ENCODE data around the gene ZNF493.

The ZNF493 gene

DNA sequence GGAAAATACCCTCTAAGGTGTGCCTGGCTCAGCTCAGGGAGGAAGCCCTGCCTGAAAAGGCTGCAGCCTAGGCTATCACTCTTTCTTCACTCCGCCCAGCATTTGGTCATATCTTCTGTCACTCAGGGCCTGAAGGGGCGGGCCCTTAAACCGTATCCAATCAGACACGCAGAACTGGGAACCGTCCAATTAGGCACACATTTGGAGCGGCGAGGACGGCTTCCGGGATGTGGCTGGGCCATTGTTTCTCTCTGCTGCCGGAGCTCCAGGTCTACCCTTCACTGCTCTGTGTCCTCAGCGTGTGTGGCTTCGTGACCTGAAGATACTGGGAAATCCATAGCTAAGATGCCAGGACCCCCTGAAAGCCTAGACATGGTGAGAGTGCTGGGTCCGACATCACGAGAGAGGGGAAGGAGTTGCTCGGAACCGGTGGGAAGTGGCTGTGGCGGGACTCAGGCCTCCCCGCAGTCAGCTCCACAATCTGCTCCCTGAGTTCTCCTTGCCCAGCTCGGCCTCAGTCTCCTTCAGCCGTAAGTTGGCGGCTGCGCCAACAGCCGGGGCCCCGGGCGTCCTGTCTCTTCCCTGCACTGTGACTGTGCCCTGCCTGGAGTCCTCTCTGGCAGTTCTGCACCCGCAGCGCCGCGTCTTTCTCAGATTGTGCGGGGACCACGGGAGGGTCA lies at the start of gene ZNF493:
TSS of gene ZNF493 (plus strand) at position 241 of the 680 bp plus-strand sequence. CDS start at position 346, 105 bp downstream.
- DNase-seq (ENCODE audit: low spot score), result peak; percentile 97

DNA sequence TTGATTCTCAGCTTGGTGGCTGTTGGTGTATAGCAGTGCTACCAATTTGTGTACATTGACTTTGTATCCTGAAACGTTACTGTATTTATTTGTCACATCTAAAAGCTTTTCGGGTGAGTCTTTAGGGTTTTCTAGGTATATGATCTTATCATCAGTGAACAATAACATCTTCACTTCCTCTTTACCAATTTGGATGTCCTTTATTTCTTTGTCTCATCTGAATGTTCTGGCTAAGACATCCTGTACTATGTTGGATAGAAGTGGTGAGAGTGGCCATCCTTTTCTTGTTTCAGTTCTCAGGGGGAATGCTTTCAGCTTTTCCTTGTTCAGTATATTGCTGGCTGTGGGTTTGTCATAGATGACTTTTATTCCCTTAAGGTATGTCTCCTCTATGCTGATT lies 44.1 kb upstream of the ZNF493 start:
- DNase-seq (ENCODE audit: low spot score), result no peak

- peak; percentile 96 for DNase-seq (ENCODE audit: low spot score)
Measured at GRCh38 chr19:21358768-21359451, 38.0 kb upstream of the ZNF493 start, which contains the start of gene ZNF738. Gene ZNF738 (plus strand): TSS chr19:21359000. CDS start chr19:21359141, 141 bp downstream.

DNA sequence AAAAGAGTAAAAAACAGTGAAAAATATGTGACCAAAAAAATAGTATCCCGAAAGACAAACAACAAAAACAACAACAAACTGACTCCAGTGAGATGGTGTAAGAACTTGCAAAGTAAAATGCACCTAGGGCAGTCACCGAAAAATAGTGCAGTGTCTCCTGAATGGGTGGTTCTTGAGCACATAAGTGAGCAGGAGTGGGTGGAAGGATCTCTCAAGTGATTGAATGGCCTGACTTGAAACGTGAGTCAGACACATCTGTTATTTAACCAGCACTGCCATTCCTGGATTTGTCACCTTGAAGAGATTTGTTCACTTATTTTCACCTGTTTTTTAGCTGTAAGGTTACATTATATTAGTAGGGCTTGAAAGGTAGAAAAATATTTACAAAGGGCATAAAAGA lies 34.6 kb upstream of the ZNF493 start:
- no peak for DNase-seq (ENCODE audit: low spot score)

GRCh38 chr19:21383980-21384582 lies 12.9 kb upstream of the ZNF493 start:
- no peak for DNase-seq (ENCODE audit: low spot score)

DNA sequence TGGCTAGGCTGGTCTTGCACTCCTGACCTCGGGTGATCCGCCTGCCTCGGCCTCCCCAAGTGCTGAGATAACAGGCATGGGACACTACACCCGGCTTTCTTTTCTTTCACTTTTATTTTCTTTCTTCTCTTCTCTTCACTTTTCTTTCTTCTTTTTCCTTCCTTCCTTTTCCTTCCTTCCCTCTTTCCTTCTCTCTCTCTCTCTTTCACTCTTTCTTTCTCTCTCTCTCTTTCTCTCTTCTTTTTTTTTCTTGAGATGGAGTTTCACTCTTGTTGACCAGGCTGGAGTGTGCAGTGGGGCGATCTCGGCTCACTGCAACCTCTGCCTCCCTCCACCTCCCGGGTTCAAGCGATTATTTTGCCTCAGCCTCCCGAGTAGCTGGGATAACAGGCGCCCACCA lies 812 bp upstream of the ZNF493 start:
- DNase-seq (ENCODE audit: low spot score), result no peak

DNA sequence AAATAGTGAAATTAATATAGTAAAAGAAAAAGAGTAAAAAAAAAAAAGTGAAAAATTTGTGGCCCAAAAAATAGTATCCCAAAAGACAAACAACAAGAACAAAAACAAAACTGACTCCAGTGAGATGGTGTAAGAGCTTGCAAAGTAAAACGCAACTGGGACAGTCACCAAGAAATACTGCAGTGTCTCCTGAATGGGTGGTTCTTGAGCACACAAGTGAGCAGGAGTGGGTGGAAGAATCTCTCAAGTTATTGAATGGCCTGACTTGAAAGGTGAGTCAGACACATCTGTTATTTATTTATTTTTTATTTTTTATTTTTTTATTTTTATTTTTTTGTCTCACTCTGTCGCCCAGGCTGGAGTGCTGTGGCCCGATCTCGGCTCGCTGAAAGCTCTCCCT lies 1.9 kb downstream of the ZNF493 start:
- no peak for DNase-seq (ENCODE audit: low spot score)

GRCh38 chr19:21402303-21402985 lies 5.5 kb downstream of the ZNF493 start:
- DNase-seq (ENCODE audit: low spot score), result no peak

- no peak for DNase-seq (ENCODE audit: low spot score)
Measured at GRCh38 chr19:21410166-21410565, 13.2 kb downstream of the ZNF493 start.

DNA sequence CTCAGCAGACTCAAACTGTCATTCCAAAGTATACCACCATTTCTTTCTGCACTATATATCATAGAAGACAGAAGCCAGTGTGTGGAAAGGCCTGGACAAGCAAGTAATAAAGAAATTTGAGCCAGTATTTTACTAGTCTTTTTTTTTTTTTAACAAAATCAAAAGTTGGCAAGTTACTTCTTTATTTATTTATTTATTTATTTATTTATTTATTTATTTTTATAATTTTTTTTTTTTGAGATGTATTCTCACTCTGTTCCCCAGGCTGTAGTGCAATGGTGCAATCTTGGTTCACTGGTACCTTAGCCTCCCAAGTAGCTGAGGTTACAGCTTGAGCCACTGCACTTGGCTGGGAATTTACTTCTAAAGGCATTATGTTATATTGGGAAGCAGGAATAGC lies 25.3 kb downstream of the ZNF493 start:
- DNase-seq (ENCODE audit: low spot score), result no peak

DNA sequence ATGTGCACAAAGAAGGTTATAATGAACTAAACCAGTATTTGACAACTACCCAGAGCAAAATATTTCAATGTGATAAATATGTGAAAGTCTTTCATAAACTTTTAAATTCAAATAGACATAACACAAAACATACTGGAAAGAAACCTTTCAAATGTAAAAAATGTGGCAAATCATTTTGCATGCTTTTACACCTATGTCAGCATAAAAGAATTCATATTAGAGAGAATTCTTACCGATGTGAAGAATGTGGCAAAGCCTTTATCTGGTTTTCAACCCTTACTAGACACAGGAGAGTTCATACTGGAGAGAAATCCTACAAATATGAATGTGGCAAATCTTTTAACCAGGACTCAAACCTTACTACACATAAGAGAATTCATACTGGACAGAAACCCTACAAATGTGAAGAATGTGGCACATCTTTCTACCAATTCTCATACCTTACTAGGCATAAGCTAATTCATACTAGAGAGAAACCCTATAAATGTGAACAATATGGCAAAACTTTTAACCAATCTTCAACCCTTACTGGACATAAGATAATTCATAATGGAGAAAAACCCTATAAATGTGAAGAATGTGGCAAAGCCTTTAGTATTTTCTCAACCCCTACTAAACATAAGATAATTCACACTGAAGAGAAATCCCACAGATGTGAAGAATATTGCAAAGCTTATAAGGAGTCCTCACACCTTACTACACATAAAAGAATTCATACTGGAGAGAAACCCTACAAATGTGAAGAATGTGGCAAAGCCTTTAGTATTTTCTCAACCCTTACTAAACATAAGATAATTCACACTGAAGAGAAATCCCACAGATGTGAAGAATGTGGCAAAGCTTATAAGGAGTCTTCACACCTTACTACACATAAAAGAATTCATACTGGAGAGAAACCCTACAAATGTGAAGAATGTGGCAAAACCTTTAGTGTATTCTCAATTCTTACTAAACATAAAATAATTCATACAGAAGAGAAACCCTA lies 26.4 kb downstream of the ZNF493 start:
- no peak for DNase-seq (ENCODE audit: low spot score)

GRCh38 chr19:21430675-21431074 lies 33.7 kb downstream of the ZNF493 start:
- no peak for DNase-seq (ENCODE audit: low spot score)

DNA sequence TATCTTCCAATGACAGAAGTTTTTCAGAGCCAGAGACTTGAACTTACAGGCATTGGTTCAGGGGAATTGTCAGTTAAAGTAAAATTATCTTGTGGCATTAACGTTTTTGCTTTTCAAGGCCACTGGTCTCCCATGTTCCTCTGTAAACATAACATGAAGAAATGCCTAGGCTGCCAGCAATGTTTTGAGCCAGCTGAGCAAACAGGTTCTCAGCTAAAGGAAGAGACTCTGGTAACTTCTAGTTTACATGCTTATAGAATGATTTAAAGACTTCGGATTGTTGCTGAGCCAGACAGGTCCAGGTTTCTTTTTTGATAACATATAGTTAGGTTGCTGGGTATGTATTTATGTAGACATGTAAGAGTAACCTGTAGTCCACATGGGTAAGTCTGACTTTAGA lies 35.7 kb downstream of the ZNF493 start:
- DNase-seq (ENCODE audit: low spot score), result no peak

- DNase-seq (ENCODE audit: low spot score), result no peak
Measured at GRCh38 chr19:21434516-21434915, 37.6 kb downstream of the ZNF493 start.

GRCh38 chr19:21434967-21435544 lies 38.1 kb downstream of the ZNF493 start:
- DNase-seq (ENCODE audit: low spot score), result no peak

DNA sequence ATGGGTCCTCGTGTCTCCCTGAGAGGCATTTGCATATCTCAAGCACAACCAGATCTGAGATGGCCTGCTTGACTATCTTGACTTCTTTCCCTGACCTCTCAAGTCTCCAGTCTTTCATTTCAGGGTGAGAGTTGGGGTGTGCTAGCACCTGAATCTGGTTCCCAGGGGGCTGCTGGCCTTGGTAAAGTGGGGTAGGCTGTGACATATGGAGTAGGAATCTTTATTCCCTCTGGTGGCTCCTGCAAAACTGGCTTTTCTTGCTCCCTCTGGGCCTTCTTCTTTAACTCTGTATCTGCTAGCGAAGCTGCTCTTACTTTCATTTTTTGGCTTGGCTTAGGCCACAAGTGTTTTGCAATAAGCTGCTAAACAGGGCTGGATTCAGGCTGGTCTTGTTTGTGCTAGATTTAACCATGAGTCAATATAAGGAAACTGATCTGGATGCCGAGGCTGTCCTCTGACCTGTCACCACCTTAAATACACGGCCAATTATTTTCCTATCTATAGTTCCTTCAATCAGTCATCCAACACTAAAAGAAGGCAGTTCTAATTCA lies 42.3 kb downstream of the ZNF493 start:
- DNase-seq (ENCODE audit: low spot score), result no peak

GRCh38 chr19:21440321-21440720 lies 43.4 kb downstream of the ZNF493 start:
- DNase-seq (ENCODE audit: low spot score), result no peak

DNA sequence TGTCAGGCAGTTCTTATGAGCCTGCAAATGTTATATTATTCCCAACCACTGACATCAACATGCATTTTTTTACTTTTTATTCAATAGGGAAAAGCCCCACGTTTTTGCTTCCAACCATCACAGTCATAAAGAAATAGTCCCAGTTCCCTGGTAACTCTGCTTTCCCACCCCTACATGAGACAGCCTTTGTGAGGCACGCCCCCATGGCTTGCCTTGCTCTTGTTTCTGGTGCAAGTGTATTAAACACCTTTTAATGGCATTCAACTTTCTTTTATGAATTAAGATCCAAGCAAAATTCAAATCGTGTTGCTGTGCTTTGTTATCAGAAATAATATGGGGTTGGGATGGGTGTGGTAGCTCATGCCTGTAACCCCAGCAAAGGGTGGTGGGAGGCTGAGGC lies 54.3 kb downstream of the ZNF493 start:
- DNase-seq (ENCODE audit: low spot score), result peak; percentile 30

DNA sequence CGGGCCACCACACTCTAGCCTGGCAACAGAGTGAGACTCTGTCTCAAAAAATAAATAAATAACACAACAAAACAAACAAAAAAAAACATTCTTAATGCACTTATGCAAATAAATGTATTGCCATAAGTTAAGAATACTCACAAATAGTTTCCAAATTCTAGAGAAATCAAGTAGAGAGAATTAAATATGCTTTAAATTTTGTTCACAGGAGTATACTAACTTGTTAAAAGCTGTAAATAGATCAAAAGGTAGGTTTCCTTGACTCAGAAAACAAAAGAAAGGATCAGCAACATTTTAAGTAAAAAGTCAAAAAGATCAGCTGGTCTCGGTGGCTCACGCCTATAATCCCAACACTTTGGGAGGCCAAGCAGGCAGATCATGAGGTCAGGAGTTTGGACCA lies 58.0 kb downstream of the ZNF493 start:
- DNase-seq (ENCODE audit: low spot score), result no peak

DNA sequence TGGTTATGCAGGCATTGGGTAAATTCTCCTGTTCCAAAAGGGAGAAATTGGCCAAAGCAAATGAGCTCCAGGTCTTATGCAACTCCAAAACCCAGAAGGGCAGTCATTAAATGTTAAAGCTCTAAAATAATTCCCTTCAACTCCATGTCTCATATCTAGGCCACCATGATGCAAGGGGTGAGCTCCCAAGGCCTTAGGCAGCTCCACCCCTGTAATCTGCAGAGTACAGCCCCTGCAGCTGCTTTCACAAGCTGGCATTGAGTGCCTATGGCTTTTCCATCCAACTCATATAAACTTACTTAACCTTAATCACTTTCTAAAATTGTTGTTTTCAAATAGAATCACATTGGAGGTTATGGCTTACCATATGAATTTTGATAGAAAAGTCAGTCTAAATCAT lies 63.8 kb downstream of the ZNF493 start:
- DNase-seq (ENCODE audit: low spot score), result no peak

- no peak for DNase-seq (ENCODE audit: low spot score)
Measured at GRCh38 chr19:21462540-21462939, 65.6 kb downstream of the ZNF493 start.
